Measurements from ENCODE around the gene ATG13. TPM values are rescaled to one million over a fixed set of nuclear protein-coding genes. Genes with fewer than 3 reads are reported as not detected.

The ATG13 gene
- total and polyA plus RNA-seq, 2 experiments from 2014 or later: 32.9 to 71.1 TPM

GRCh38 chr11:46701078-46701654 lies 83.8 kb downstream of the ATG13 start:
- H3K4me3 ChIP-seq: peak overlapping the region; percentile 90
- Mint-ChIP-seq H3K4me1 (peaks cover 19% of the 10 kb centered on the region), H3K27ac (peak overlapping the region; percentile 100), H3K9me3 (no peaks in the 10 kb centered on the region), H3K36me3 (ENCODE audit: low read depth) (peaks cover 44% of the 10 kb centered on the region), H3K27me3 (ENCODE audit: insufficient read depth, low read depth, poor library complexity) (peaks cover 15% of the 10 kb centered on the region), H3K4me3 (peak overlapping the region; percentile 96)
- DNase-seq (ENCODE audit: low spot score): peak; percentile 21
- peaks cover 26% of the 10 kb centered on the region for H3K36me3 ChIP-seq (ENCODE audit: insufficient read depth)
- peak overlapping the region; percentile 99 for H3K27ac ChIP-seq (ENCODE audit: low read depth)
- 0 out of 2 replicates have a peak, but pooled peaks cover 4% of the 10 kb centered on the region for H3K4me1 ChIP-seq (ENCODE audit: insufficient read depth)
- no peaks in the 10 kb centered on the region for H3K27me3 ChIP-seq (ENCODE audit: insufficient read depth)
- no peaks in the 10 kb centered on the region for H3K9me2 ChIP-seq (ENCODE audit: insufficient read depth)
- peak overlapping the region; percentile 98 for H2AFZ ChIP-seq
- TF ChIP-seq POLR2AphosphoS5 (IDR thresholded peaks at IDR 0.05; ENCODE audit: low read depth) (peak; percentile 38; the same call in 1 of the 2 replicates), ETS1 (IDR thresholded peaks at IDR 0.05) (no peak), CREB1 (CRISPR knock-in tag; IDR thresholded peaks at IDR 0.05; ENCODE audit: low read depth) (no peak), EZH2 (IDR thresholded peaks at IDR 0.05; ENCODE audit: low read depth, unreplicated experiment) (no peak)
- no peaks in the 10 kb centered on the region for H3F3A ChIP-seq (replicated peaks; ENCODE audit: low read depth)
- H3K79me2 ChIP-seq (replicated peaks; ENCODE audit: insufficient read depth): peaks cover 30% of the 10 kb centered on the region
- ATAC-seq: peak; percentile 2; the same call in 2 of the 3 replicates
- peak overlapping the region; percentile 92 for H3K4me2 ChIP-seq
- H4K20me1 ChIP-seq (replicated peaks; ENCODE audit: insufficient read depth): no peaks in the 10 kb centered on the region; the same call in none of the 2 replicates

GRCh38 chr11:46705070-46705688 lies 87.8 kb downstream of the ATG13 start:
- Histone ChIP-seq H3K4me2 (no peak overlapping the region), H4K20me1 (replicated peaks; ENCODE audit: insufficient read depth) (no peaks in the 10 kb centered on the region; the same call in none of the 2 replicates), H3K27ac (ENCODE audit: low read depth) (no peak overlapping the region), H3K4me1 (ENCODE audit: insufficient read depth) (no peaks in the 10 kb centered on the region), H3K36me3 (ENCODE audit: insufficient read depth) (peaks cover 26% of the 10 kb centered on the region), H3F3A (replicated peaks; ENCODE audit: low read depth) (no peaks in the 10 kb centered on the region), H3K9me2 (ENCODE audit: insufficient read depth) (no peaks in the 10 kb centered on the region), H3K79me2 (replicated peaks; ENCODE audit: insufficient read depth) (peaks cover 19% of the 10 kb centered on the region), H2AFZ (no peak overlapping the region), H3K4me3 (no peak overlapping the region), H3K27me3 (ENCODE audit: insufficient read depth) (no peaks in the 10 kb centered on the region)
- ATAC-seq: no peak
- no peak for TF ChIP-seq ZNF462 (CRISPR knock-in tag; IDR thresholded peaks at IDR 0.05)
- TF ChIP-seq ZNF331 (CRISPR knock-in tag; IDR thresholded peaks at IDR 0.05; ENCODE audit: low read depth): no peak
- TF ChIP-seq POLR2AphosphoS5 (IDR thresholded peaks at IDR 0.05; ENCODE audit: low read depth): no peak
- TF ChIP-seq CTCF (conservative IDR thresholded peaks at IDR 0.05; ENCODE audit: low read depth in 2 of 2): no peak
- TF ChIP-seq EZH2phosphoT487 (IDR thresholded peaks at IDR 0.05; ENCODE audit: unreplicated experiment): no peak
- TF ChIP-seq ETS1 (IDR thresholded peaks at IDR 0.05): no peak
- TF ChIP-seq STAT1 (IDR thresholded peaks at IDR 0.05; ENCODE audit: unreplicated experiment): no peak
- H3K9me3 Mint-ChIP-seq: no peaks in the 10 kb centered on the region
- no peak overlapping the region for H3K4me3 Mint-ChIP-seq
- no peak overlapping the region for H3K27ac Mint-ChIP-seq
- peaks cover 5% of the 10 kb centered on the region for H3K4me1 Mint-ChIP-seq
- H3K36me3 Mint-ChIP-seq (ENCODE audit: low read depth): peaks cover 49% of the 10 kb centered on the region
- peaks cover 11% of the 10 kb centered on the region for H3K27me3 Mint-ChIP-seq (ENCODE audit: insufficient read depth, low read depth, poor library complexity)
- no peak for DNase-seq (ENCODE audit: low spot score)
